ENCODE results near the gene EGFR.

Gene EGFR

GRCh38 chr7:55018361-55019190 lies at the start of gene EGFR:
Gene EGFR, plus strand, starts transcription at chr7:55019017. Its CDS starts 261 bp downstream, at chr7:55019278.
- DNase-seq (ENCODE audit: low spot score) = peak; percentile 80

GRCh38 chr7:54969208-54969967 lies 49.4 kb upstream of the EGFR start:
- DNase-seq (ENCODE audit: low spot score) = no peak

GRCh38 chr7:54972733-54973294 lies 46.0 kb upstream of the EGFR start:
- DNase-seq (ENCODE audit: low spot score) = no peak

- no peak for DNase-seq (ENCODE audit: low spot score)
These were observed 40.3 kb upstream of the EGFR start for GRCh38 chr7:54978364-54979116.

- no peak for DNase-seq (ENCODE audit: low spot score)
These were observed 38.3 kb upstream of the EGFR start for GRCh38 chr7:54980521-54980920.

GRCh38 chr7:54981913-54982312 lies 36.9 kb upstream of the EGFR start:
- no peak for DNase-seq (ENCODE audit: low spot score)

GRCh38 chr7:54985426-54986330 lies 33.1 kb upstream of the EGFR start:
- no peak for DNase-seq (ENCODE audit: low spot score)

GRCh38 chr7:54986716-54987115 lies 32.1 kb upstream of the EGFR start:
- DNase-seq (ENCODE audit: low spot score) = no peak

- no peak for DNase-seq (ENCODE audit: low spot score)
These were observed 31.0 kb upstream of the EGFR start for GRCh38 chr7:54987772-54988171.

GRCh38 chr7:54988516-54988915 lies 30.3 kb upstream of the EGFR start:
- no peak for DNase-seq (ENCODE audit: low spot score)

GRCh38 chr7:54989453-54990225 lies 29.2 kb upstream of the EGFR start:
- no peak for DNase-seq (ENCODE audit: low spot score)

- no peak for DNase-seq (ENCODE audit: low spot score)
These were observed 27.5 kb upstream of the EGFR start for GRCh38 chr7:54991341-54991740.

GRCh38 chr7:54992871-54993475 lies 25.8 kb upstream of the EGFR start:
- DNase-seq (ENCODE audit: low spot score) = no peak

GRCh38 chr7:54995166-54995565 lies 23.7 kb upstream of the EGFR start:
- DNase-seq (ENCODE audit: low spot score) = no peak

- DNase-seq (ENCODE audit: low spot score) = no peak
These were observed 23.0 kb upstream of the EGFR start for GRCh38 chr7:54995610-54996363.

GRCh38 chr7:54996391-54996790 lies 22.4 kb upstream of the EGFR start:
- no peak for DNase-seq (ENCODE audit: low spot score)

- DNase-seq (ENCODE audit: low spot score) = no peak
These were observed 14.2 kb upstream of the EGFR start for GRCh38 chr7:55004579-55004978.

- no peak for DNase-seq (ENCODE audit: low spot score)
These were observed 13.5 kb upstream of the EGFR start for GRCh38 chr7:55005241-55005851.

GRCh38 chr7:55006499-55006898 lies 12.3 kb upstream of the EGFR start:
- no peak for DNase-seq (ENCODE audit: low spot score)
